ENCODE data around the gene TMC5.

Gene TMC5

DNA sequence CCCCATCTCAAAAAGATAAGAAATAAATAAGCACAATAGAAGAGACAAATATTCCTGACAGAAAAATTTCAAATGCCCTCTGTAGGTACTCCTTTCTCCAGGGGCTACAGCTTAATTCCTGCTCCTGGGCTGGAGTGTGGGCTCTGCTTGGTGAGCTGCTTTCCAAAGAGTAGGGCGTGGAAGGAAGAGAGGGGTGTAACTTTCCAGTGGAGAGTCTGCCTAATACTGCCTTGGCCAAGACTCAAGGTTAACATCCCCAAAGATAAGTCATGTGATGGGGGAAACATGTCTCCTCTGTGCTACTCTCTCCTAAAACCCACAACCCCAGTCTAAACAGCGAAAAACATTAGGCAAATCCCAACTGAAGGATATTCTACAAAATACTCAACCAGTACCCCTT is 42.7 kb downstream of the TMC5 start:
- no peak for DNase-seq (ENCODE audit: low read depth)
- TF ChIP-seq, protein P1, sequence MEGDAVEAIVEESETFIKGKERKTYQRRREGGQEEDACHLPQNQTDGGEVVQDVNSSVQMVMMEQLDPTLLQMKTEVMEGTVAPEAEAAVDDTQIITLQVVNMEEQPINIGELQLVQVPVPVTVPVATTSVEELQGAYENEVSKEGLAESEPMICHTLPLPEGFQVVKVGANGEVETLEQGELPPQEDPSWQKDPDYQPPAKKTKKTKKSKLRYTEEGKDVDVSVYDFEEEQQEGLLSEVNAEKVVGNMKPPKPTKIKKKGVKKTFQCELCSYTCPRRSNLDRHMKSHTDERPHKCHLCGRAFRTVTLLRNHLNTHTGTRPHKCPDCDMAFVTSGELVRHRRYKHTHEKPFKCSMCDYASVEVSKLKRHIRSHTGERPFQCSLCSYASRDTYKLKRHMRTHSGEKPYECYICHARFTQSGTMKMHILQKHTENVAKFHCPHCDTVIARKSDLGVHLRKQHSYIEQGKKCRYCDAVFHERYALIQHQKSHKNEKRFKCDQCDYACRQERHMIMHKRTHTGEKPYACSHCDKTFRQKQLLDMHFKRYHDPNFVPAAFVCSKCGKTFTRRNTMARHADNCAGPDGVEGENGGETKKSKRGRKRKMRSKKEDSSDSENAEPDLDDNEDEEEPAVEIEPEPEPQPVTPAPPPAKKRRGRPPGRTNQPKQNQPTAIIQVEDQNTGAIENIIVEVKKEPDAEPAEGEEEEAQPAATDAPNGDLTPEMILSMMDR (IDR thresholded peaks at IDR 0.05; ENCODE audit: control insufficient read depth, extremely low read depth, insufficient read depth) = no peak
- no peak overlapping the region for H3K4me3 ChIP-seq (ENCODE audit: low read depth, low read length)

GRCh38 chr16:19463468-19464315 is 46.0 kb downstream of the TMC5 start:
- no peak overlapping the region for H3K4me3 ChIP-seq (ENCODE audit: low read depth, low read length)
- no peak for DNase-seq (ENCODE audit: low read depth)
- TF ChIP-seq, protein P1 (IDR thresholded peaks at IDR 0.05; ENCODE audit: control insufficient read depth, extremely low read depth, insufficient read depth) = no peak

DNA sequence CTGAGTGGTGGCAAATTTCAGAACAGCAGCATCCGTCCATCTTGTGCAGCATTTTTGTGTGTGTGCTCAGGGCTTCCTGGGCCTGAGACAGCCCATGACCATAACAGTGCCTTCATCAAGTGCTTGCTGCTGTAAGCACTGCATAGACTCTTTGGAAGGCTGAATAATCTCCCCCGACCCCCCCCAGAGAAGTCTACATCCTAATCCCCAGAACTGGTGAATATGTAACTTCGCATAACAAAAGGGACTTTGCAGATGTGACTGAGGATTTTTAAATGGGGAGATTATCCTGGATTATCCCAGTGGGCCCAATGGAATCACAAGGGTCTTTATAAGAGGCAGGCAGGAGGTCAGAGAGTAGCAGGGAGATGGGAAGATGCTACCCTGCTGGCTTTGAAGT is 50.6 kb downstream of the TMC5 start:
- TF ChIP-seq, protein P1 (IDR thresholded peaks at IDR 0.05; ENCODE audit: control insufficient read depth, extremely low read depth, insufficient read depth) = no peak
- no peak for DNase-seq (ENCODE audit: low read depth)
- H3K4me3 ChIP-seq (ENCODE audit: low read depth, low read length) = no peak overlapping the region

- no peak for DNase-seq (ENCODE audit: low read depth)
- TF ChIP-seq, protein P1 (IDR thresholded peaks at IDR 0.05; ENCODE audit: control insufficient read depth, extremely low read depth, insufficient read depth) = no peak
- H3K4me3 ChIP-seq (ENCODE audit: low read depth, low read length) = no peak overlapping the region
These were observed 54.8 kb downstream of the TMC5 start for GRCh38 chr16:19472482-19472881.

DNA sequence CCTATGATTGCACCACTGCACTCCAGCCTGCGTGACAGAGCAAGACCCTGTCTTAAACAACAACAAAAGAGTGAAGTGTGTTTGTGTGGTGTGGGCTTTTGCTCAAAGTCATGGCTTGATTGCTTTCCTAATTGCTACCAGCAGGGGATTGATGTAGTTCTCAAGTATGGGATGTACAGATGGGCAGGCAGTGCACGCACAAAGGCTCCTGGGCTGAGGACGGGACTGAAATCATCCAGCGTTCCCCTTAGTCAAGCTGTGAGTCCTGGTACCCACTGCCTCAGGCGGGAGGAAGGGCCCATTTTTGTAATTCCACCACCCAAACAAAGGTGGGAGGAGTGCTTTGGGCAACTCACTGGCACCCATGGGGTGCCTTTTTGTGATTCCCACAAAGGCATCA is 56.9 kb downstream of the TMC5 start:
- no peak overlapping the region for H3K4me3 ChIP-seq (ENCODE audit: low read depth, low read length)
- TF ChIP-seq, protein P1 (IDR thresholded peaks at IDR 0.05; ENCODE audit: control insufficient read depth, extremely low read depth, insufficient read depth) = no peak
- no peak for DNase-seq (ENCODE audit: low read depth)

GRCh38 chr16:19478505-19478904 is 60.8 kb downstream of the TMC5 start:
- no peak overlapping the region for H3K4me3 ChIP-seq (ENCODE audit: low read depth, low read length)
- DNase-seq (ENCODE audit: low read depth) = no peak
- TF ChIP-seq, protein P1 (IDR thresholded peaks at IDR 0.05; ENCODE audit: control insufficient read depth, extremely low read depth, insufficient read depth) = no peak

GRCh38 chr16:19479302-19479721 is 61.6 kb downstream of the TMC5 start:
- TF ChIP-seq, protein P1 (IDR thresholded peaks at IDR 0.05; ENCODE audit: control insufficient read depth, extremely low read depth, insufficient read depth) = no peak
- H3K4me3 ChIP-seq (ENCODE audit: low read depth, low read length) = no peak overlapping the region
- no peak for DNase-seq (ENCODE audit: low read depth)
